NCI-H748 treated with DMSO at 0.1 percent for 48 hours (cell line): ENCODE results near the gene LENG8.

ENCODE experiments used
- DNase-seq: peaks from one replicate; lab custom pipeline; 2025; lab: John Stamatoyannopoulos, UW

LENG8 gene

GRCh38 chr19:54424201-54424600 is 24.8 kb upstream of the LENG8 start:
- DNase-seq = no peak

GRCh38 chr19:54424660-54425381 is 24.2 kb upstream of the LENG8 start:
- DNase-seq = no peak

- no peak for DNase-seq
Measured at GRCh38 chr19:54425382-54425723, 23.6 kb upstream of the LENG8 start.

GRCh38 chr19:54426291-54426931 is 22.6 kb upstream of the LENG8 start:
- no peak for DNase-seq

GRCh38 chr19:54427586-54427985 is 21.4 kb upstream of the LENG8 start:
- DNase-seq = no peak

- DNase-seq = no peak
Measured at GRCh38 chr19:54428323-54429175, 20.4 kb upstream of the LENG8 start.

- DNase-seq = no peak
Measured at GRCh38 chr19:54429176-54429495, 19.9 kb upstream of the LENG8 start.

GRCh38 chr19:54429545-54430227 is 19.3 kb upstream of the LENG8 start:
- no peak for DNase-seq

- DNase-seq = no peak
Measured at GRCh38 chr19:54430306-54431254, 18.4 kb upstream of the LENG8 start.

GRCh38 chr19:54431255-54431838 is 17.7 kb upstream of the LENG8 start:
- DNase-seq = no peak

- no peak for DNase-seq
Measured at GRCh38 chr19:54432144-54432738, 16.8 kb upstream of the LENG8 start.

GRCh38 chr19:54433697-54434096 is 15.3 kb upstream of the LENG8 start:
- no peak for DNase-seq

GRCh38 chr19:54434112-54434872 is 14.7 kb upstream of the LENG8 start:
- DNase-seq = no peak

GRCh38 chr19:54434873-54435214 is 14.2 kb upstream of the LENG8 start:
- no peak for DNase-seq

- DNase-seq = no peak
Measured at GRCh38 chr19:54435551-54436016, 13.4 kb upstream of the LENG8 start.

GRCh38 chr19:54436031-54436523 is 12.9 kb upstream of the LENG8 start:
- no peak for DNase-seq

GRCh38 chr19:54436628-54437252 is 12.3 kb upstream of the LENG8 start:
- no peak for DNase-seq

GRCh38 chr19:54439174-54439851 is 9.7 kb upstream of the LENG8 start:
- DNase-seq = no peak

- no peak for DNase-seq
Measured at GRCh38 chr19:54440641-54441040, 8.4 kb upstream of the LENG8 start.
